ENCODE results near the gene OCEL1.
A peak's percentile ranks its signal among the peaks of the same experiment; 100 is the strongest.

The OCEL1 gene

GRCh38 chr19:17263712-17264640, 38.0 kb downstream of the OCEL1 start:
- H3K9me3 ChIP-seq = peaks cover 3% of the 10 kb centered on the region; the same call in 1 of the 2 replicates
- TF ChIP-seq CTCF (IDR thresholded peaks at IDR 0.05; ENCODE audit: low read depth, low read length) = no peak
- H3K4me3 ChIP-seq (ENCODE audit: low read depth, low read length) = no peak overlapping the region
- peaks cover 3% of the 10 kb centered on the region for H3K36me3 ChIP-seq
- DNase-seq = no peak
- H3K4me1 ChIP-seq = no peaks in the 10 kb centered on the region
- no peaks in the 10 kb centered on the region for H3K27me3 ChIP-seq

- no peak within 1 kb of the TSS for H3K4me3 ChIP-seq (ENCODE audit: low read depth, low read length)
- H3K27me3 ChIP-seq = no peaks in the 10 kb centered on the region
- peaks cover 4% of the 10 kb centered on the region for H3K36me3 ChIP-seq
- no peak for TF ChIP-seq CTCF (IDR thresholded peaks at IDR 0.05; ENCODE audit: low read depth, low read length)
- no peaks in the 10 kb centered on the region; the same call in 1 of the 2 replicates for H3K9me3 ChIP-seq
- no peak for DNase-seq
- no peaks in the 10 kb centered on the region for H3K4me1 ChIP-seq
Observed at GRCh38 chr19:17264641-17264979, 38.6 kb downstream of the OCEL1 start, which contains the start of gene USHBP1. TSS of gene USHBP1 (minus strand) at chr19:17264745. CDS start at chr19:17264299, 446 bp downstream.

- Histone ChIP-seq H3K27me3 (no peaks in the 10 kb centered on the region), H3K4me3 (ENCODE audit: low read depth, low read length) (no peak overlapping the region), H3K4me1 (no peaks in the 10 kb centered on the region), H3K36me3 (peaks cover 7% of the 10 kb centered on the region), H3K9me3 (no peaks in the 10 kb centered on the region)
- DNase-seq = no peak
- no peak for TF ChIP-seq CTCF (IDR thresholded peaks at IDR 0.05; ENCODE audit: low read depth, low read length)
Observed at GRCh38 chr19:17266026-17266425, 40.0 kb downstream of the OCEL1 start.

GRCh38 chr19:17266589-17266974, 40.6 kb downstream of the OCEL1 start:
- Histone ChIP-seq H3K27me3 (no peaks in the 10 kb centered on the region), H3K4me1 (no peaks in the 10 kb centered on the region), H3K4me3 (ENCODE audit: low read depth, low read length) (no peak overlapping the region), H3K36me3 (peaks cover 12% of the 10 kb centered on the region), H3K9me3 (no peaks in the 10 kb centered on the region)
- TF ChIP-seq CTCF (IDR thresholded peaks at IDR 0.05; ENCODE audit: low read depth, low read length) = no peak
- no peak for DNase-seq

- Histone ChIP-seq H3K9me3 (no peaks in the 10 kb centered on the region), H3K36me3 (peaks cover 13% of the 10 kb centered on the region), H3K4me3 (ENCODE audit: low read depth, low read length) (peak within 1 kb of the TSS; percentile 99)
Observed at GRCh38 chr19:17266975-17267788, 41.2 kb downstream of the OCEL1 start, which contains the start of gene BABAM1. TSS of gene BABAM1 (plus strand) at chr19:17267443. CDS start at chr19:17268807, 1,364 bp downstream.

More at GRCh38 chr19:17266975-17267788, 41.2 kb downstream of the OCEL1 start, which contains the start of gene BABAM1:
- no peak for TF ChIP-seq CTCF (IDR thresholded peaks at IDR 0.05; ENCODE audit: low read depth, low read length)
- Histone ChIP-seq H3K4me1 (no peaks in the 10 kb centered on the region), H3K27me3 (no peaks in the 10 kb centered on the region)
- peak; percentile 98 for DNase-seq

All from BE2C (cell line).